HG03342 (cell line): ENCODE measurements around the gene SLC25A12.

Source experiments
- ATAC-seq: cut with Tn5 transposase; IDR thresholded peaks from one replicate; pipeline ENCODE4 v1.9.1; 2021; ENCODE audit warnings: mild to moderate bottlenecking, moderate library complexity; ENCODE audit not compliant: unreplicated experiment

The SLC25A12 gene

GRCh38 chr2:171735991-171736710 lies 157.9 kb downstream of the SLC25A12 start:
- ATAC-seq = no peak
